ENCODE measurements around the gene RANGAP1.

GRCh38 chr22:41280065-41280464 lies 5.9 kb downstream of the RANGAP1 start:
- TF ChIP-seq CTCF (IDR thresholded peaks at IDR 0.05 in 4 of 5, conservative IDR thresholded peaks at IDR 0.05 in 1 of 5) = no peak
- no peak for TF ChIP-seq POLR2A (IDR thresholded peaks at IDR 0.05)

All from gastrocnemius medialis (tissue), 4 donors.